HepG2 (cell line): ENCODE data around the gene RNASE7. TPM values are rescaled to one million over a fixed set of nuclear protein-coding genes. Genes with fewer than 3 reads are reported as not detected.

Source experiments
- ATAC-seq: fragments of 200-7000 bp; cut with Tn5 transposase; 3 replicates; pipeline ENCODE4 v1.9.1; 2020; ENCODE audit warnings: mild to moderate bottlenecking, moderate library complexity
- BruUV-seq: library from RNA; stranded (reverse); fragments of 400-500 nt; replicated peaks from 2 replicates; lab custom pipeline; 2021; lab: Mats Ljungman, UMichigan
- CTCF ChIA-PET: fragments of 300-600 bp; formaldehyde crosslinking; extraction: SDS; loops from one replicate; lab custom pipeline; 2021; ENCODE audit warnings: low total read pairs, inconsistent platforms, low intra/inter-chr PET ratio; lab: Yijun Ruan, JAX
- POLR2A ChIA-PET: fragments of 350-600 bp; sonication (Branson Sonifier 250); formaldehyde crosslinking; loops from one replicate; lab custom pipeline; 2020; ENCODE audit warnings: antibody characterized with exemption, inconsistent platforms; lab: Yijun Ruan, JAX
- DNase-seq: peaks from one replicate; pipeline ENCODE4 v3.0.0-alpha.2; 2015; ENCODE audit warnings: low spot score
- FAIRE-seq: peaks from 3 replicates; lab custom pipeline; 2011; peaks lifted over from hg19 to GRCh38; lab: Jason Lieb, UNC
- H2AFZ ChIP-seq: one replicate; pipeline ENCODE4 v1.6.1; 2011; ENCODE audit warnings: low read length, inconsistent platforms
- H3K27ac ChIP-seq: fragments of 300-600 bp; 3 replicates; pipeline ENCODE4 v1.8.0; 2011; ENCODE audit warnings: mixed run types, mild to moderate bottlenecking, mixed read lengths, low read length, inconsistent platforms; ENCODE audit not compliant: insufficient read depth; ENCODE audit errors: extremely low read length
- H3K27me3 ChIP-seq, 2 experiments: fragments of 200-600 bp in 1 of 2; 2 replicates in 1 of 2; 3 replicates in 1 of 2; pipeline versions ENCODE4 v1.6.0 to v1.8.0; 2011; ENCODE audit warnings: low read length in 2 of 2, mild to moderate bottlenecking in 2 of 2, moderate library complexity in 2 of 2, inconsistent platforms in 1 of 2; ENCODE audit not compliant: insufficient read depth in 2 of 2, control insufficient read depth in 1 of 2
- H3K36me3 ChIP-seq, 2 experiments: fragments of 200-600 bp in 1 of 2; replicated peaks in 1 of 2; 2 replicates in 1 of 2; 3 replicates in 1 of 2; pipeline versions ENCODE4 v1.5.1 to v1.8.0; 2011; ENCODE audit warnings: low read length in 2 of 2, inconsistent platforms in 1 of 2; ENCODE audit not compliant: insufficient read depth in 2 of 2, control insufficient read depth in 1 of 2
- H3K4me1 ChIP-seq: 2 replicates; pipeline ENCODE4 v1.5.1; 2012; ENCODE audit warnings: low read length, inconsistent platforms; ENCODE audit not compliant: insufficient read depth
- H3K4me2 ChIP-seq: 2 replicates; pipeline ENCODE4 v1.6.0; 2011; ENCODE audit warnings: low read depth, low read length, inconsistent platforms
- H3K4me3 ChIP-seq, 3 experiments: fragments of 200-600 bp in 1 of 3; sonication (generic), shearing (Covaris generic) in 1 of 3; replicated peaks in 1 of 3; 2 replicates each; pipeline ENCODE4 v1.5.1; 2011 to 2016; ENCODE audit warnings: low read length in 3 of 3, inconsistent platforms in 2 of 3, low read depth in 2 of 3, mild to moderate bottlenecking in 2 of 3, control low read depth in 1 of 3, mixed read lengths in 1 of 3; ENCODE audit not compliant: insufficient read depth in 1 of 3
- H3K79me2 ChIP-seq: one replicate; pipeline ENCODE4 v1.6.1; 2011; ENCODE audit warnings: low read length, inconsistent platforms; ENCODE audit not compliant: insufficient read depth
- H3K9ac ChIP-seq: 2 replicates; pipeline ENCODE4 v1.6.0; 2011; ENCODE audit warnings: mild to moderate bottlenecking, low read depth, low read length, inconsistent platforms; ENCODE audit not compliant: insufficient read depth
- H3K9me3 ChIP-seq: 2 replicates; pipeline ENCODE4 v1.5.1; 2012; ENCODE audit warnings: mild to moderate bottlenecking, low read length
- H4K20me1 ChIP-seq: 2 replicates; pipeline ENCODE4 v1.6.0; 2011; ENCODE audit warnings: inconsistent platforms, mild to moderate bottlenecking, low read length, moderate library complexity; ENCODE audit not compliant: insufficient read depth
- ATF4 ChIP-seq, 2 experiments: fragments of 450-650 bp in 1 of 2; sonication (generic) in 1 of 2; formaldehyde crosslinking; IDR thresholded peaks; 2 replicates each; pipeline versions ENCODE4 v1.5.0 to v1.8.0; 2020 to 2022; ENCODE audit warnings: mild to moderate bottlenecking in 1 of 2, missing genetic modification reagents in 1 of 2
- BCL3 ChIP-seq: sonication (generic); formaldehyde crosslinking; IDR thresholded peaks from 2 replicates; pipeline ENCODE4 v1.5.1; 2020; ENCODE audit warnings: mild to moderate bottlenecking, missing genetic modification reagents, moderate library complexity
- BORCS8-MEF2B ChIP-seq: sonication (generic); formaldehyde crosslinking; IDR thresholded peaks from 2 replicates; pipeline ENCODE4 v1.8.0; 2022; ENCODE audit warnings: mild to moderate bottlenecking, missing genetic modification reagents
- CSRNP1 ChIP-seq: sonication (generic); formaldehyde crosslinking; IDR thresholded peaks from 2 replicates; pipeline ENCODE4 v1.8.1; 2023; ENCODE audit warnings: mild to moderate bottlenecking, missing genetic modification reagents
- KDM1A ChIP-seq: IDR thresholded peaks from 2 replicates; pipeline ENCODE4 v1.6.1; 2016; ENCODE audit warnings: missing compliant biosample characterization
- MXI1 ChIP-seq: IDR thresholded peaks from 3 replicates; pipeline ENCODE4 v1.6.1; 2012; ENCODE audit warnings: low read depth, low read length, inconsistent platforms, borderline replicate concordance
- NFYB ChIP-seq: sonication (generic); formaldehyde crosslinking; IDR thresholded peaks from 2 replicates; pipeline ENCODE4 v1.4.0; 2020; ENCODE audit warnings: missing genetic modification reagents
- PAXIP1 ChIP-seq: sonication (generic); formaldehyde crosslinking; conservative IDR thresholded peaks from 2 replicates; pipeline ENCODE4 v1.4.0; 2020; ENCODE audit warnings: mild to moderate bottlenecking, missing genetic modification reagents, moderate library complexity
- RBFOX2 ChIP-seq: fragments of 200-400 bp; formaldehyde crosslinking; IDR thresholded peaks from 2 replicates; pipeline ENCODE4 v1.6.1; 2017; ENCODE audit warnings: low read depth, mild to moderate bottlenecking, low read length
- RCOR2 ChIP-seq: IDR thresholded peaks from 2 replicates; pipeline ENCODE4 v1.6.1; 2016; ENCODE audit warnings: missing biosample characterization, missing genetic modification reagents
- SRSF9 ChIP-seq: fragments of 200-400 bp; formaldehyde crosslinking; IDR thresholded peaks from 2 replicates; pipeline ENCODE4 v1.6.1; 2018; ENCODE audit warnings: borderline replicate concordance, mild to moderate bottlenecking, low read depth, low read length; ENCODE audit not compliant: insufficient read depth, poor library complexity, severe bottlenecking
- ZC3H13 ChIP-seq: sonication (generic); formaldehyde crosslinking; IDR thresholded peaks from 2 replicates; pipeline ENCODE4 v1.8.1; 2023; ENCODE audit warnings: mild to moderate bottlenecking, missing genetic modification reagents, moderate library complexity
- ZNF282 ChIP-seq: fragments of 450-650 bp; IDR thresholded peaks from 2 replicates; pipeline ENCODE4 v1.6.1; 2018; ENCODE audit not compliant: partially characterized antibody
- ZNF672 ChIP-seq: sonication (generic); formaldehyde crosslinking; IDR thresholded peaks from 2 replicates; pipeline ENCODE4 v1.8.1; 2022; ENCODE audit warnings: missing genetic modification reagents
- ZNF839 ChIP-seq: sonication (generic); formaldehyde crosslinking; IDR thresholded peaks from 2 replicates; pipeline ENCODE4 v1.4.0; 2020; ENCODE audit warnings: missing genetic modification reagents, mild to moderate bottlenecking, borderline replicate concordance
- WGBS: methylation state at CpG from one replicate; pipeline ENCODE4 v1.1.6; 2017; ENCODE audit warnings: low lambda C conversion rate; 5-methylcytosine and 5-hydroxymethylcytosine counted together
- in situ Hi-C: cut with HindIII; loops from 2 replicates; pipeline ENCODE4 v1.10.0; 2017; ENCODE audit warnings: low pct_unique_long_range_greater_than_20kb; ENCODE audit not compliant: extremely low pct_ligation_motif_present
- intact Hi-C: fragments of 100-400 bp; cut with micrococcal nuclease; formaldehyde crosslinking; loops from one replicate; pipeline ENCODE4 v1.10.0; 2022; ENCODE audit not compliant: unreplicated experiment
- polyA plus RNA-seq, 8 experiments: library from polyadenylated mRNA; depleted of rRNA in 3 of 8; stranded (reverse) in 7 of 8; unstranded in 1 of 8; fragments of >200 nt; fragmentation: Illumina TruSeq in 4 of 8; extraction: Trizol in 4 of 8; gene quantifications; 2 replicates each; pipeline versions ENCODE4 v1.2.1 to v1.2.3, GENCODE V29; 2011 to 2016; ENCODE audit warnings: low read depth in 4 of 8, missing spikeins in 1 of 8, mixed read lengths in 1 of 8; ENCODE audit not compliant: insufficient read depth in 1 of 8
- total RNA-seq, 5 experiments: library from RNA; depleted of rRNA; stranded (reverse); fragments of >200 nt; fragmentation: Illumina TruSeq; extraction: Trizol; gene quantifications; 2 replicates each; pipeline ENCODE4 v1.2.3, GENCODE V29; 2016; ENCODE audit warnings: low read depth in 1 of 5

Gene RNASE7
- total and polyA plus RNA-seq, 2 of the 13 experiments (the other 11 are each of a cell fraction or from before 2014, with no cell fraction given): 0.04 TPM; not detected in 1

- 0 out of 2 replicates have a peak, but pooled peaks have one; percentile 5 for TF ChIP-seq ZC3H13
- TF ChIP-seq NFYB (CRISPR knock-in tag): no peak
- TF ChIP-seq RCOR2 (CRISPR knock-in tag): no peak
- no peak for TF ChIP-seq MXI1
- 0 out of 2 replicates have a peak, but pooled peaks have one; percentile 63 for TF ChIP-seq BCL3
- TF ChIP-seq, all 625 proteins: peak for 15
Observed at GRCh38 chr14:21072781-21073339, 30.7 kb downstream of the RNASE7 start (continued).

- Histone ChIP-seq H2AFZ (no peak overlapping the region), H3K27ac (no peak overlapping the region), H3K9me3 (no peaks in the 10 kb centered on the region), H4K20me1 (no peaks in the 10 kb centered on the region), H3K36me3 (peaks cover 27 to 46% of the 10 kb centered on the region in 2 experiments), H3K4me3 (no peak overlapping the region), H3K4me2 (no peak overlapping the region), H3K27me3 (peaks cover 0 to 7% of the 10 kb centered on the region in 2 experiments; a peak in 1 of 5 replicates), H3K4me1 (peaks cover 29% of the 10 kb centered on the region), H3K79me2 (peaks cover 6% of the 10 kb centered on the region), H3K9ac (no peak overlapping the region)
- ChIA-PET CTCF (no interaction called here), POLR2A (interaction anchor here (0.9 to 4.3 kb wide), 7 partner anchors 10 to 59 kb away, joined by 3 to 84 read pairs (median 4); partner anchors contain the start of gene ZNF219)
- 80% methylated on average over 4 of the region's 9 CpGs for WGBS
- intact Hi-C loops: no loop called here
- FAIRE-seq: no peak
- DNase-seq: no peak
- BruUV-seq: no TSS peak
- in situ Hi-C loops: no loop called here
- ATAC-seq: no peak
- TF ChIP-seq KDM1A (CRISPR knock-in tag) (no peak), ZNF839 (CRISPR knock-in tag) (0 out of 2 replicates have a peak, but pooled peaks have one; percentile 48), RBFOX2 (peak; percentile 5; the same call in 1 of the 2 replicates), ZNF282 (no peak), SRSF9 (no peak), ZNF672 (CRISPR knock-in tag) (no peak), PAXIP1 (no peak), CSRNP1 (CRISPR knock-in tag) (0 out of 2 replicates have a peak, but pooled peaks have one; percentile 38), BORCS8-MEF2B (CRISPR knock-in tag) (0 out of 2 replicates have a peak, but pooled peaks have one; percentile 48), ATF4 (CRISPR knock-in tag; IDR thresholded peaks at IDR 0.05) (no peak)
Observed at GRCh38 chr14:21073921-21074320, 31.8 kb downstream of the RNASE7 start.
